Hindlimb muscle (tissue), 1 donor: ENCODE measurements around the gene BFSP2. TPM values are rescaled to one million over a fixed set of nuclear protein-coding genes. Genes with fewer than 3 reads are reported as not detected.
"Not testable (repeated sequence)": the region's sequence is repeated elsewhere in the genome, so short reads cannot be mapped to it uniquely, and the experiment has no call there.

Experiments used
- DNase-seq: peaks from one replicate; pipeline ENCODE4 v3.0.0-alpha.2; 2013
- polyA plus RNA-seq: library from polyadenylated mRNA; unstranded; fragments of 120-200 nt; gene quantifications from one replicate; pipeline ENCODE4 v1.2.1, GENCODE V29; 2013; ENCODE audit not compliant: insufficient read length

BFSP2 gene
- polyA plus RNA-seq, 1 donor: not detected

DNA sequence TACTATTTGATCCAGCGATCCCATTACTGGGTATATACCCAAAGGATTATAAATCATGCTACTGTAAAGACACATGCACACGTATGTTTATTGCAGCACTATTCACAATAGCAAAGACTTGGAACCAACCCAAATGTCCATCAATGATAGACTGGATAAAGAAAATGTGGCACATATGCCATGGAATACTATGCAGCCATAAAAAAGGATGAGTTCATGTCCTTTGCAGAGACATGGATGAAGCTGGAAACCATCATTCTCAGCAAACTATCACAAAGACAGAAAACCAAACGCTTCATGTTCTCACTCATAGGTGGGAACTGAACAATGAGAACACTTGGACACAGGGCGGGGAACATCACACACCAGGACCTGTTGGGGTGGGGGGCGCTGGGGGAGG, 82.6 kb downstream of the BFSP2 start:
- not testable (repeated sequence) for DNase-seq

DNA sequence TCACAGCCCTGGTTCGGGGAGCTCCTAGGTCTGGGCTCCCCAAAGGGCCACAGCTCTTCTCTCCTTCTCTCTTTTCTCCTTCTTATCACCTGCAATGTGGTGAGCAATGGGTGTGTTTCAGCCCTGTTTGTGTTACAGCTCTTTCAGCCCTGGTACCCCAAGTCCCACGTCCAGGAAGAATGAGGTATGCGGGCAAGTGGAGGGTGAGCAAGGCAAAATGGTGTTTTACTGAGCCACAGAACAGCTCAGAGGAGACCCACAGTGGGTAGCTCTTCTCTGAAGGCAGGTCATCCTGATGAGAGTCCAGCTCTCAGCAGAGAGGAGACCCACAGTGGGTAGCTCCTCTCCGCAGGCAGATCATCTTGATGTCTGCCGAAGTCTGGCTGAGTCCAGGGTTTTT, 86.8 kb downstream of the BFSP2 start:
- DNase-seq: no peak

DNA sequence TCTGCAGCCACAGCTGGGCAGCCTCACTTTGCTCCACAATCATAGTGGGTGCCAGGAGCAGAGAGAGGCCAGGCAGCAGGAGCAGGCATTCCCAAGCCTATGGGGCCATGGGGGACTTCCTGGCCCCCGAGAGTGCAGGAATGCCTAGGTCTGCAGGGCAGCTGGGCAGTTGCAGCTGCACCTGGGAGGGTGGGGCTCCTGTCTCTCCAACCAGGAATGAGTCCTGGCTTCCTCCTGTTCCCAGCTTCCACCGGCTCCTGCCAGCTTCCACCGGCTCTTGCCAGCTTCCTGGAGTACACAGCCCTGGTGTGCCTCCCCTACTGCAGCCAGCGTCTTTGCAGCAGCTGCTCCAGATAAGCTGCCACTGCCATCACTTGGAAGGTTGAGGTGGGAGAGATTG, 87.3 kb downstream of the BFSP2 start:
- DNase-seq: no peak

DNA sequence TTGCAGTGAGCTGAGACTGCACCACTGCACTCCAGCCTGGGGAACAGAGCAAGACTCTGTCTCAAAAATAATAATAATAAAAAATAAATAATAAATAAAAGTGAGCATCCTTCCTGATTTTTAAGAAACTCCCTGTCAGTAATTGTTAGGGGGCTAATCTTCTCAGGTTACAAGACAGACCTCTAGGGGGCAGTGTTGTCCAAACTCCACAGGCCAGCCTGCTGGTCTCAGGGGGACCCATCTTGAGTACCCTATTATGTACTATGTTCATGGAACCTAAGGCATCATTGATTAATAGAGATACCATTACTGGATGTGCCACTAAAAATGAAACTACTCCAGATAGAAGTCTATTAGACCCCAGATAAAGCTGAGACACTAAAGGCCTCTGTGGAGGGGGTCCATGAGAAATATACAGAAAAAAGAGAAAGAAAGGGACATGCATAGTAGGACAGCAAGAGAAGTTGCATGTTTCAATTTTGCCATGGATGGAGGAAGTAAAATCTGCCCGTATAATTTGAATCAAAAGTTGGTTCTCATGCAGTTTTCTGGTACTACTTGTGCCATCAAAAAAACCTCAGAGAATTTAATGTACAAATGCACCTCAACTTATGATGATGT, 88.2 kb downstream of the BFSP2 start:
- DNase-seq: no peak

DNA sequence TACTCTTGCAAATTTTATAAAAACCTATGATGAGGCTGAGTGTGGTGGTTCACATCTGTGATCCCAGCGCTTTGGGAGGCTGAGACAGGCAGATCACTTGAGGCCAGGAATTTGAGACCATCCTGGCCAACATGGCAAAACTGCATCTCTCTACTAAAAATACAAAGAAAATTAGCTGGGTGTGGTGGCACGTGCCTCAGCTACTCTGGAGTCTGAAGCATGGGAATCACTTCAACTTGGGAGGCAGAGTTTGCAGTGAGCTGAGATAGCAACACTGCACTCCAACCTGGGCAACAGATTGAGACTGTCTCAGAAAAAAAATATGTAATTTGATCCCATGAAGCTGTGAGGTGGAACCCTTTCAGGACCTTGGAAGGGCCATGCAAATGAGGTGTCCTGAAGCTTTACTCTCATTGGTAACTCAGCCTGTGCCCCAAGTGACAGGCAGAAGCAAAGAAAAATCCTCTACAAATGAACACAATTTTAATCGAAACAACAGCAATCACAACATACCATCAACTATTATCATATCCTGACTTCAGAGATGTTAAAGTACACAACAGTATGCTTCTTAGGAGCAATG, 89.0 kb downstream of the BFSP2 start:
- DNase-seq: no peak

DNA sequence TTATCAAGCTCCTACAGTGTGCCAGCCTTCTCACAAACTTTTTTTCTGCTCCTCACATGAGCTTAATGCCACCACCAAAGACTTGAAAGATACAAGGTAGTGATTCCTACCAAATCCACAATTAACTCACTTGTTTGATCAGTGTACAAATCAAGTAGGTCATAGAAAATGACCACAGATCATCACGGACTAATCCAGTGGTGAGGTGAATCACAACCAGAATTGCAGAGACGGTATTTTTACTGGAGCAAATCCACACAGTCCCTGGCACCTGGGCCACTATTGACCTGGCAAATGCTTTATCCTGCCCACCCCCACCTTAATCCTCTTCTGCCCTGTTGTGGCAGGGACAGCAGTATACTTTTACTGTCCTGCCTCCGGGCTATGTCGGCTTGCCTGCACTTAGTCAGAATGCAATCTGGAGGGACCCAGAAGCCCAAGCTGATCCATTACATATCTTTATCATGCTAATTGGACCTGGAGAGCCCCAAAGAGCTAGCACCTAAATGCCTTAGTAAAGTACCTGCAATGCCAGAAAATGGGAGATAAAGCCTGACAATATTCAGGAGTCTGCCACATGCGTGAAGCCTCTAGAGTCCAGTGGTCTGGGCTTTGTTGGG, 89.7 kb downstream of the BFSP2 start:
- DNase-seq: no peak

DNA sequence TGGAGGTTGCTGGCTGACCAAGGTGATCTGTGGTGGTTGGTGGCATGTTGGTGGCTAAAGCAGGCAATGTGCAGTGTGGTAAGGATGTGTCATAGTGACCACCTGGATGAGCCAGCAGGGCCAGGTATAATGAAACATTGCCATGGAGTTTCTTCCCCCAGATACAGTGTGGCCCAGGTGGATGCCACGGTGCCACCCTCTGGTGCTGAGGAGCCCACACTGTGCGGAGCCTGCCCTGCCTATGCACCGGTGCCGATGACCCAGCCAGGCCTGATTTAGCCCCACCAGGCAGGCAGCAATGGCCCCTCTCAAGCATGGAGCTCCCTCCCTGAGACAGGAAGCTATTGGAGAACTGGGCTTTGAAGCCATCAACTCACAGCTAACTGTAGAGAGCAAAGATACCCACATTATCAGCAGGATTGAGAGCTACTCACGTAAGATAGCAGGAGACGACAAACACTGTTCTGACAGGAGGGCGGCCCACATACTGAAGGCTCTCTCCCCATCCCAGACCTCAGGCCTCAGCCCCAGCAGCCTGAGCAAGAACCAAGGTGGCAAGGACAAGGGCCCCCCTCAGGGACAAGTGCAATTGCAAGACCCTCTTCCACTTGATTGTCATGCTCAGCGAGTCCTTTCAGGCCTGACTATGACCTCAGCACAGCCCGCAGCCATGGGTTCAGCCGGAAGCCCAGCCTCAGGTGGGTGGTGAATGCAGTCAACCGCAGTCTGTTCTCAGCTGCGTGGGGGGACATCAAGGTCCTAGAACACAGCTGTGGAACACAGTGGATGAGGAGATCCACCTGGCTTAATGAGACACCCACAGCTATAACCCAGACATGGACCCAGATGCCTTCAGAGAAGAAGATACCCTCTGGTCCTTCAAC, 90.9 kb downstream of the BFSP2 start:
- DNase-seq: no peak

DNA sequence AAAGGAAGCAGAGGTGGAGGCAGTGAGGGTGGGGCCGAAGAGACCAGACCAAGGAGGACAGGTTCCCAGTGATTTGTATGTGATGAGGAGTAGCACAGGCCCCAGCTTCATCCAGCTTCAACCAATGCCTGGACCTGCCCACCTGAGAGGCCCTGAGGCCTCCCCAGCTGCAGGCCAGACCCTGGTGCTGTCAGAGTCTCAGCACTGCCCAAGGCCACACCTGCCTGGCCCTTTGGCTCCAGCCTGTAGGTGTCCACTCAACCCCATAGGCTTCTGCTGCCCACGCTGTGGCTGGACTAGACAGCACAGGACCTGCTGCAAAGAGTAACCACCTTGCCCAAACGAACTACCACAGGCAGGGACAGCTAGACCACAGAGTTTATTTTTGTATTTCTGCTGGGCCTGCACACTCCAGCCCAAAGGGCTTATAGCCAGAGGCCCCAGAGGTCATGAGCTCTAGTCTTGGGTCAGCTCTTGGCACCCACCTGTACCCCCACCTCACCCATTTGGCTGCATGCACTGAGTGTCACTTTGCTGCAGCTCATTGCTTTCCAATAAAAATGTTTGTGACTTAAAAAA, 91.7 kb downstream of the BFSP2 start:
- no peak for DNase-seq

DNA sequence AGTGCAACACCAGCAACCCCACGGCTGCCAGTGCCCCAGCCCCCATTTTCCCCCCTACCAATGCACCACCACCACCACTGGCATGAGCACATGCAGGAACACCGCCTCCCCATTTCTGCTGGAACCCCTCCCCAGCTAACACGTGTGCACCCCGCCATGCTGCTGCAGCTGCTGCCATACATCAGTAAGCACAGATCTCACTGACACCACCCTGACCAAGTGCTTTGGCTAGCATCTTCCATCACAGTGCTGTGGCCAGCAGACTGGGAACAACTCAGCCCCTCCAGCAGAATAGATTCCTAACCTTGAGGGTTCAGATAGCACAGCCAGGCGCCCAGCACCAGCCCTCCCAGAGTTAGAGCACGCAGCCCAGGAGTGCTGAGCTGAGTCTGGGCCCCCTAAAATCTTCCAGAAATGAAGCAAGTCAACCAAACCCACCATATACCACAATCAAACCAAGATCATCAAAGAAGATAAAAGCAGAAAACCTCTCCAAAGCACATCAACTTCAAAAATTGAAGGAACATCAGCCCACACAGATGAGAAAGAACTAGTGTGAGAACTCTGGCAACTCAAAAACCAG, 92.4 kb downstream of the BFSP2 start:
- DNase-seq: no peak

DNA sequence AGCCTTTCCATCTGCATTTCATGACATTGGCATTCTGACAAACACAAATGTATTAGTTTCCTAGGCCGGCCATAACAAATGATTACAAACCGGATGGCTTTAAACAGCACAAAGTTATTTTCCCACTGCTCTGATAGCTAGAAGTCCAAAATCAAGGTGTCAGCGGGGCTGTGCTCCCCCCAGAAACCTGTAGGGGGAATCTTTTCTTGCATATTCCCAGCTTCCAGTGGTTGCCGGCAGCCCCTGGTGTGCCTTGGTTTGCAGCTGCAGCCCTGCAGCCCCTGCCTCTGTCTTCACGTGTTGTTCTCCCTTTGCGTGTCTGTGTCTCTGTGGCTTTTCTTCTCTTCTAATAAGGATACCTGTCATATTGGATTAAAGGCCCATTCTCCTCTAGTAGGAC, 94.6 kb downstream of the BFSP2 start:
- no peak for DNase-seq

DNA sequence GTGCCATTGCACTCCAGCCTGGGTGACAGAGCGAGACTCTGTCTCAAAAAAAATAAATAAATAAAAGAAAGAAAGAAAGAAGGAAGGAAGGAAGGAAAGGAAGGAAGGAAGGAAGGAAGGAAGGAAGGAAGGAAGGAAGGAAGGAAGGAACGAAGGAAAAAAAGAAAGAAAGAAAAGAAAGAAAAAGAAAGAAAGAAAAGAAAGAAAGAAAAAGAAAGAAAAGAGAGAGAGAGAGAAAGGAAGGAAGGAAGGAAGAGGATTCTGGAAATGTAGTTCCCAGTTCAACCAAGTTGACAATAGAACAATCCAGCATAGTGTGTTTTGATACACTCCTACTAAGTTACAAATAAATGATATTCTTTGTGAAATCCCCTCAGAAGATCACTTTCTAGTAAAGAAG, 102.7 kb downstream of the BFSP2 start:
- DNase-seq: not testable (repeated sequence)

DNA sequence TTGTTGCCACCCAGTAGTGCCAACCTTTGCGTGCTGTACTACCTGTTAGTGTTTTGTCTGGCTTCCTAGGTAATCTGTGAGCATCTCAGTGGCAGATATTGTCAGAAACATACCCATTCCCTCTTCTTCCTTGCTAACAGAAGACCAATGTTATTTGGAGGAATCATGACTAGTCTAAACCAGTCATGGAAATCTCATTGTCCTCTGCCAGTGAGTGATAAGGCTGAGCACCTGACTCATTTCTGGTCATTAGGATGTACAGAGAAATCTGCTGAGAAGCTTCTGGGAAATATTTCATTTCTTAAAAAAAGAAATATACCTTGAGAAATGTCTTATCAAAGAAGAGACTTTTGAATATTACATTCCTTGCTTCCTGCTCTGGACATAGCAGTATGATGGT, 103.6 kb downstream of the BFSP2 start:
- DNase-seq: no peak

DNA sequence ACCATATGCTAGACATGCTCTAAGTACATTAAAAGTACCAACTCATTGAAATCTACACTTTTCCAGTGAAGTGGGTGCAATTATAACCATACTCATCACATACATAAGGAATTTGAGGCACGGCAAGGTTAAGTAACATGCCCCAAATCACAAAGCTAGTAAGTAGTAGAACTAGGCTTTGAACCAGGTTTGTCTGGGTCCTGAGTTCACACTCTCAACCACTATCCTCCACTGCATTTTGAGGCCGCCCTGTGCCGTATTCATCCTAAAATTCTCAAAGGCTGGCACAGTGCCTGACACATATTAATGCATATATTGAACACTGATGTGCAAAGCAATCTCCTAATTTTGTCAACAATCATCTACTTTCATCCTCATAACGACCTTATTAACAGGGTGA, 104.9 kb downstream of the BFSP2 start:
- no peak for DNase-seq

DNA sequence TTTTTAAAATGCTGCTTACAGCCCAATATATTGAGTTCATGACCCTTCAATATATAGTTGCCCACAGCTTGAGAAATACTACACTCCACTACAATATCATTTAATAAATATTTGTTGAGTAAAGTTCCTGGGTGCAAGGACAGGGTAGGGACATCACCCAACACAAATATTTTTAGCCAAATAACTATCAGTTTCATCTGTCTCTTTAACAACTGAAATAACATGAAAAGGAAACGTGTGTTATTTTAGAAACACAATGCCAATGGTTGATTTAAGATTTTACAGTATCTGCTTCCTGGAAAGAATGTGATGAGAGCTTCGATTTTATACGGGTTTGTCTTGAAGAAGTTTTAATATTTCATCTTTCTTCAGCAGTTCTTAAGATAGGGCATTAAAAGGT, 106.0 kb downstream of the BFSP2 start:
- no peak for DNase-seq

DNA sequence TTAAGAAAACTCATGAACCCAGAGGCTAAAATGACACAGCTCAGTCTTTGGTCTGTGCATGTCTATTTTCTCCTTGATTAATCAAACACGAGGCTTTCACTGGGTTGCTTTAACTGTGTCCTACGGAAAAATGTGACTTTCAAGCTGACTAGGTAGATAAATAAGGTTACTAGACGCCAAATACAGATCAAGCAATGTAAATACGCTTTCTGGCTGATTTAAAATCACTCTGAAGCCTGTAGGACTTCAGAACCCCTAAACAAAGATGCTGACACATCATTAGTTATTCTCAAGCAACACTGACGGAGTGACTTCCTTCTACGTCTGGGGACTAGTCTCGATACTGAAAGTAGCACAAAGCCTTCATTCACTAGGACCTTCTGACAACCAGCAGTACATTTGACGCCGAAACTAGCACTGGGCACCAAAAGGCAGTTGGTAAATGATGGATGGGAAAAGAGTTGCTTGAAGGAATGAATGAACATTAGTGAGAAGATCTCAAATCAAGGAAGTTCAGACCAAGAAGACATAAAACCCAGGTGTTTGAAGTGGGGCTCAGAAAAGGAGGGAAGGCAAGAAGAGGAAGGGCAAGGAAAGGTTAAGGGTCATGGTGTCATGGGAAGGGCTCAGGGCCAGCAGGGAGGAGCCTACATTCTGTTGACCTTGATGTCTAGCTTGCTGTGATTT, 106.5 kb downstream of the BFSP2 start:
- DNase-seq: no peak

DNA sequence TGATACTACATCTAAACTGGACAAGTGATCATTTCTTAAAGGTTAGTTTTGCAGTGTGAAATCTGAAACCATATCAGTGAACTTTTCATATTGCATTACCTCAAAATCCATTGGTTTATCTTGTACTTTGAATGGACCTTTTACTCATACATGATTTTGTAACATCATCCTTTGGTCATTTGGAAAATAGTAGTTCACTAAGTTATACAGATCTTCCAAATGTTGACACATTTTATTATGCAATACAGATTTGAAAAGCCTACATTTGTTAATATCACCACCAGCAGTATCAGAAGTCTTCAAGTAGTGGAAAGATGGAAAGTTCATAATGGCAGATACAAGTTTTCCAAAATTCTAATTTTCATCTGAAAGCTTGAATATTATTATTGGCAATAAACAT, 109.6 kb downstream of the BFSP2 start:
- no peak for DNase-seq

DNA sequence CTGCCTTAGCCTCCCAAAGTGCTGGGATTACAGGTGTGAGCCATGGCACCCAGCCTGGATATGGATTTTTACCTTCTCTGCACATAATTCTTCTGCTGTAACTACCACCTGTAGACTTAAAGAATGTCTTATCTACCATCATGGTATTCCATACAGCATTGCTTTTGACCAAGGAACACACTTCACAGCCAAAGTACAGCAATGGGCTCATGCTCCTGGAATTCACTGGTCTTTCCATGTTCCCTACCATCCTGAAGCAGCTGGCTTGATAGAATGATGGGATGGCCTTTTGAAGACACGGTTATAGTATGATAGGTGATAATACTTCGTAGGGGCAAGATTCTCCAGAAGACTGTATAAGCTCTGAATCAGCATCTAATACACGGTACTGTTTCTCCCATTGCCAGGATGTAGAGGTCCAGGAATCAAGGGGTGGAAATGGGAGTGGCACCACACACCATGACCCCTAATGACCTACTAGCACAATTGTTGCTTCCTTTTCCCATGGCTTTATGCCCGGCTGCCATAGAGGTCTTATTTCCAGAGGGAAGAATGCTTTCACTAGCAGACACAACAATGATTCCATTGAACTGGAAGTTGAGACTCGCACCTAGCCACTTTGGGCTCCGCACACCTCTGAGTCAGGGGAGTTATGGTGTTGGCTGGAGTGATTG, 112.7 kb downstream of the BFSP2 start:
- no peak for DNase-seq

DNA sequence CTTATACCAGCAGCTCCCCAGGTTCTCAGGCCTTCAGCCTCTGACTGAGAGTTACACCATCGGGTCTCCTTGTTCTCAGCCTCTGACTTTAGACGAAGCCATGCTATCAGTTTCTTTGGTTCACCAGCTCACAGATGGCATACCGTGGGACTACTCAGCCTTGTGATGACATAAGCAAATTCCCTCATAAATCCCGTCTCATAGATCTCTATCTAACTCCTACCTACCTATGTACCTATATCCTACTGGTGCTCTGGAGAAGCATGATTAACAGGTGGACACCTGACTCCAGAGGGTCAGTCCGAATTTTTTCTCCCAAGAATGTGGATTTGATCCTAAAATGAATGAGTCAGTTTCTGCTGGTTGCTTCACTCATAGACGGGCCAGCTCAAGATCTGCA, 114.6 kb downstream of the BFSP2 start:
- no peak for DNase-seq

DNA sequence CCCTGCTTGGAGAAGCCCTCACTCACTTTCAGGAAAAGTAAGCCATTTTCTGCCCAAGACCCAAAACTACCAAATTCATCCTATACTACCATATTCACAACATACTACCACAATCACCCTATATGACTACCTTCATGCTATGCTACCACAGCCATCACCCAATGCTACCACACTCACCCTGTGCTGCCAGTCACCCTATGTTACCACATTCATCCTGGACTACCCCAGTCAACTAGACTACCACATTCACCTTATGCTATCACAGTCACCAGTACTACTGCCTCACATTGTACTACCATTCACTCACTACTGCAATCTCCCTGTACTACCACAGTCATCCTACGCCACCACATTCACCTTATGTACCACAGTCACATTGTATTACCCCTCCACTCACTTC, 115.3 kb downstream of the BFSP2 start:
- no peak for DNase-seq

DNA sequence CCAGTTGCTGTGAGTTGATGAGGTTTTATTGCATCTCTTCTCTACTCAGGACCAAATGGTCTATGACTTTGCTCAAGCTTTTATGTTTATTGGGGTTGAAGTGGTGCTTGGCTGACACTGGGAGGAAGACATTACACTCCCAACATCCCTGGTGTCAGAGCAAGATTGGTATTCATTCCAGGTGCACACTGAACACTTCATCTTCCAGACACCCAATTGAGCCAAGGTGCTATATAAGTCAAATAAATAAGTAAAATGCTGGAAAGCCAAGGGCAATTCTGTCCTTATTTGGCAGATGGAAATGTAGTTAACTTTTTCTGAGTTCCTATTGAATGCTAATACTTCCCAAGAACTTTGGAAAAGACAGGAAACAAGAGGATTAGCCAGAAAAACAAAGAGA, 120.4 kb downstream of the BFSP2 start:
- DNase-seq: no peak

DNA sequence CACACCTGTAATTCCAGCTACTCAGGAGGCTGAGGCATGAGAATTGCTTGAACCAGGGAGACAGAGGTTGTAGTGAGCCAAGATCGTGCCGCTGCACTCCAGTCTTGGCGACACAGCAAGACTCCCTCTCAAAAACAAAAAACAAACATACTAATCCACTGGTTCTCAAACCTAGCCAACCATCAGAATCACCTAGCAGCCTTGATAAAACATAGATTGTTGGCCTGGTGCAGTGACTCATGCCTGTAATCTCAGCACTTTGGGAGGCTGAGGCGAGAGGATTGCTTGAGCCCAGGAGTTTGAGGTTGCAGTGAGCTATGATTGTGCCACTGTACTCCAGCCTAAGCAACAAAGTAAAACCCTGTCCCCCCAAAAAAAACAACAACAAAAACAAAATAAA, 121.1 kb downstream of the BFSP2 start:
- DNase-seq: not testable (repeated sequence)

DNA sequence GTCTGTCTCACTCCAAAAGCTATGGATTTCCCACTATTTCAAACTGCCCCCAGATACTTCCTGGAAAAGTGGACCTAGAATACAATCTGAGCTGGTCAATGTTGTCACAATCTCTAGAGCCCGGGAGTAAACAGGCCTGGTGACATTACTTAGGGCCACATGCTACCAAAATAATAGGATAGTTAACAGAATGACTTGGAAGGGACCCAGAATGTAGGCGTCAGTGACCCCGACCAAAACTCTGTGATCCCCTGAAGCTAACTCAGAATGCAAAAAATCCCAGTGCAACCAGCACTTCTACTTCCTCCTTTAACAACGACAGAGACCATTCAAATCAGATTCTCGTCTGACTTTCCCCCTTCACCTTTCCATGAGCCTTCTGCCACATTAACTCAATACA, 122.1 kb downstream of the BFSP2 start:
- no peak for DNase-seq
